Measurements from ENCODE around the gene NR1D1.

The NR1D1 gene

DNA sequence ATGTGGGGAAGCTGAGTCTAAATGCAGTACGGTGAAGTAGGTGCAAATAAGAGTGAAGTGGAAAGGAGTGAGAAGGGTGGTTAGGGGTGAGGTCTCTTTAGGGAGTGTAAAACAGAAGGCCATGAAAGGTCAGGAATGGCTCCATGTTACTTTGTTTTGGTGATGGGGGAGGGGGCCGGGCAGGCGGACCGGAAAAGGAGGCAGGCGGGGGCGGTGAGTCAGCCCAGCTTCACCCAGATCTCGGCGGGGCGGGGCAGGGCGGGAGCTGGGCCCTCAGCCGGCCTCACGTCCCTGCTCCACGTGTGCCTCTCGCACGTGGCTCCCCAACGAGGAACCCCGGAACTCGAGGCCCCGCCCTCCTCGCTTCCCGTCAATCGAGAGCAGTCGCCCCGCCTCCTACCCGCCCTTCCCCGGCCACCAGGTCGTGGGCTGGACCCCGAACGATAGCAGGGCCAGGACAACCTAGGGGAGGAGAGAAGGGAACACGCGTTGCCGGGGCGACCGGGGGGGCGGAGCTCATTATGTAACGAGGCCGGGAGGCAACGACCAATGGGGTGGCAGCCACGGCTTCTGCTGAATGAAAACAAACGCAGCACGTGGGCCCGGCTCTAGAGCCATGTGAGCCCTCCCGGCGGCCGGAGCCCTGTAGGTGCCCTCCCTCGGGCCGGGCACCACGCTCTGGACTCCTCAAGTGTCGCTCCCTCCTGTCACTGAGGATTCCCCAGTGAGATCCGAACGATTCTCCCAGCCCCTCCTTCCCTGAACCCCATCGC is 1.4 kb downstream of the NR1D1 start:
- TF ChIP-seq, protein P1, sequence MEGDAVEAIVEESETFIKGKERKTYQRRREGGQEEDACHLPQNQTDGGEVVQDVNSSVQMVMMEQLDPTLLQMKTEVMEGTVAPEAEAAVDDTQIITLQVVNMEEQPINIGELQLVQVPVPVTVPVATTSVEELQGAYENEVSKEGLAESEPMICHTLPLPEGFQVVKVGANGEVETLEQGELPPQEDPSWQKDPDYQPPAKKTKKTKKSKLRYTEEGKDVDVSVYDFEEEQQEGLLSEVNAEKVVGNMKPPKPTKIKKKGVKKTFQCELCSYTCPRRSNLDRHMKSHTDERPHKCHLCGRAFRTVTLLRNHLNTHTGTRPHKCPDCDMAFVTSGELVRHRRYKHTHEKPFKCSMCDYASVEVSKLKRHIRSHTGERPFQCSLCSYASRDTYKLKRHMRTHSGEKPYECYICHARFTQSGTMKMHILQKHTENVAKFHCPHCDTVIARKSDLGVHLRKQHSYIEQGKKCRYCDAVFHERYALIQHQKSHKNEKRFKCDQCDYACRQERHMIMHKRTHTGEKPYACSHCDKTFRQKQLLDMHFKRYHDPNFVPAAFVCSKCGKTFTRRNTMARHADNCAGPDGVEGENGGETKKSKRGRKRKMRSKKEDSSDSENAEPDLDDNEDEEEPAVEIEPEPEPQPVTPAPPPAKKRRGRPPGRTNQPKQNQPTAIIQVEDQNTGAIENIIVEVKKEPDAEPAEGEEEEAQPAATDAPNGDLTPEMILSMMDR (IDR thresholded peaks at IDR 0.05; ENCODE audit: low read depth, low read length): no peak
- peak overlapping the region; percentile 71 for H3K4me3 ChIP-seq (ENCODE audit: low read depth, low read length)

DNA sequence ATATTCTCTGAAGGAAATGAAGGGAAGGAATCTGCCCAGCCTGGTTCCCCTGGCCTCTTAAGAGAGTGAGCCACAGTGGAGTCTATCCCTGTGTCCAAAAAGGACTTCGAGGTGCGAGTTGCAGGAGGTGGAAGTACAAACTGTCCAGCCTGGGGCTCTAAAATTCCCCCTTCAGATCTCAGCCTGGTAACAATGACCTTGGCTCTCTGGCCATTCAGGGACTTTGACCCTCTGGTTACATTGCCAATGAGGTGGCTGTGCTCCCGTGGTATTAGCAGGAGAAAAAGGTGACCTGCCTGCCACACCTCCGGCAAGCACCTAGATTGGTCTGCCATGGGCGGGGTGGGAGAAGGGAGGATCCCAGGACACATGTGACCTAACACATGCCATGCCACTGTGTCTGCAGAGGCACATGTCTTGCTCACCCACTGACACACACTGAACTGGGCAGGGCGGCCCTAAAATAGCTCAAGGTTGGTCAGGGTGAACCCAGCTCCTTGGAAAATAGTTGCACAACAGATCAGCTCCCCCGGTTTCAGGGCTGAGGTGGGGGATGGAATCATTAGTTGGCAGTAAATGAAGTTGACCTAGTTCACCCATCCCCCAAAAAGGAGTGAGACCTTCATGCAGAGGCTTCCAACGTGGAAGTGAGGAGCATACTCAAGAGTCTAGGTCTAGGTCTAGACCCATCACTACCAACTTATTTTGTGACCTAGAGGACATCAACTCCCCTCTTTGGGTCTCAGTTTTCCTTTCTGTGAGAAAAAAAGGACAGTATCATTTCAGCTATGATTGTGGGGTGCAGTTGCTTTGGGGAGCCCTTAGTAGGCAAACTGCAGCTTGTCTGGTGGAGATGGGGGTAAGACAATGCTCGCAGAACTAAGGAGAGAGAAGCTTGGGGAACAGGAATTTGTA is 2.2 kb downstream of the NR1D1 start:
- TF ChIP-seq, protein P1 (IDR thresholded peaks at IDR 0.05; ENCODE audit: low read depth, low read length): no peak
- H3K4me3 ChIP-seq (ENCODE audit: low read depth, low read length): peak overlapping the region; percentile 49

- no peak overlapping the region for H3K4me3 ChIP-seq (ENCODE audit: low read depth, low read length)
- TF ChIP-seq, protein P1 (IDR thresholded peaks at IDR 0.05; ENCODE audit: low read depth, low read length): no peak
These were observed 3.3 kb downstream of the NR1D1 start for GRCh38 chr17:40097087-40097486.

- TF ChIP-seq, protein P1 (IDR thresholded peaks at IDR 0.05; ENCODE audit: low read depth, low read length): no peak
- no peak overlapping the region for H3K4me3 ChIP-seq (ENCODE audit: low read depth, low read length)
These were observed 4.2 kb downstream of the NR1D1 start for GRCh38 chr17:40095944-40096791.

- TF ChIP-seq, protein P1 (IDR thresholded peaks at IDR 0.05; ENCODE audit: low read depth, low read length): no peak
- no peak overlapping the region for H3K4me3 ChIP-seq (ENCODE audit: low read depth, low read length)
These were observed 4.9 kb downstream of the NR1D1 start for GRCh38 chr17:40095351-40095943.

DNA sequence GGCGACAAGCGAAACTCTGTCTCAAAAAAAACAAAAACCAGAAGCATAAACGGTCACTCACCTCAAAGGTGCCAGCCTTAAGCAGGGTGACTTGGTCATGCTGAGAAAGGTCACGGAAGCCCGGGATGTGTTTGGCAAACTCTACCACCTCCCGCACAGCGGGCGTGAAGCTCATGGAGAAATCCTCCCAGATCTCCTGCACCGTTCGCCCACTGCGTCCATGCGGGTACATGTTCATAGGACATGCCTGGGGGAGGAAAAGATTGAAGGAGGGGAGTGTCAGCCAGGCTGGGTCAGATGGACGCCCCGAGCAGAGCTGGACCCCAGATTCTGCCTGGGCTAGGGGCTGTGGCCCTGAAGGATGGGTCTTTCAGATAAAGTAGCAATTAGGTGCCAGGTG is 5.5 kb downstream of the NR1D1 start:
- TF ChIP-seq, protein P1 (IDR thresholded peaks at IDR 0.05; ENCODE audit: low read depth, low read length): no peak

More for the DNA sequence above, 5.5 kb downstream of the NR1D1 start:
- no peak overlapping the region for H3K4me3 ChIP-seq (ENCODE audit: low read depth, low read length)
